Hepatocyte (in vitro differentiated cells): ENCODE measurements around the gene NID1.

Source experiments
- EZH2 ChIP-seq: fragments of 200-600 bp; sonication (generic); IDR thresholded peaks from 2 replicates; pipeline ENCODE4 v1.6.1; 2016; ENCODE audit warnings: antibody characterized with exemption, mild to moderate bottlenecking, borderline replicate concordance
- TF ChIP-seq, protein P1 (sequence below): fragments of 200-600 bp; sonication (generic); IDR thresholded peaks from 2 replicates; pipeline ENCODE4 v1.5.1; 2016; ENCODE audit warnings: antibody characterized with exemption, mild to moderate bottlenecking; ENCODE audit not compliant: poor library complexity

DNA sequence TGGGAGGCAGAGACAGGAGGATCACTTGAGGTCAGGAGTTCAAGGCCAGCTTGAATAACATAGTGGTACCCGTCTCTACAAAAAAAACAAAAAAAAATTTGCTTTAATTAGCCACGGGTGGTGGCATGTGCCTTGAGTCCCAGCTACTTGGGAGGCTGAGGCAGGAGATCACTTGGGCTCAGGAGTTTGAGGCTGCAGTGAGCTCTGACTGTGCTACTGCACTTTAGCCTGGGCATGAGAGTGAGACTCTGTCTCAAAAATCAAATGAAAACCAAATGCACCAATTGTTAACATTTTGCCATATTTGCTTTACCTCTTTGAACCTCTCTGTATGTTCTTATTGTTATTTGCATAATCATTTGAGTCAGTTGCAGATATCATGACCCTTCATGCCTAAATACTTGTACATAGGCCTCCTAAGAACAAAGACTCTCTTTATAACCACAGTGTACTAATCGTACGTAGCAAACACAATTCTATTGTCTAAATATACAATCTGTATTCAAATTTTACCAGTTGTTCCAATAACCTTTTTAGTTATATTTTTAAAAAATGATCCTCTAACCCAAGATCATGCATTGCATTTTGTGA lies 8.5 kb upstream of the NID1 start:
- TF ChIP-seq, protein P1, sequence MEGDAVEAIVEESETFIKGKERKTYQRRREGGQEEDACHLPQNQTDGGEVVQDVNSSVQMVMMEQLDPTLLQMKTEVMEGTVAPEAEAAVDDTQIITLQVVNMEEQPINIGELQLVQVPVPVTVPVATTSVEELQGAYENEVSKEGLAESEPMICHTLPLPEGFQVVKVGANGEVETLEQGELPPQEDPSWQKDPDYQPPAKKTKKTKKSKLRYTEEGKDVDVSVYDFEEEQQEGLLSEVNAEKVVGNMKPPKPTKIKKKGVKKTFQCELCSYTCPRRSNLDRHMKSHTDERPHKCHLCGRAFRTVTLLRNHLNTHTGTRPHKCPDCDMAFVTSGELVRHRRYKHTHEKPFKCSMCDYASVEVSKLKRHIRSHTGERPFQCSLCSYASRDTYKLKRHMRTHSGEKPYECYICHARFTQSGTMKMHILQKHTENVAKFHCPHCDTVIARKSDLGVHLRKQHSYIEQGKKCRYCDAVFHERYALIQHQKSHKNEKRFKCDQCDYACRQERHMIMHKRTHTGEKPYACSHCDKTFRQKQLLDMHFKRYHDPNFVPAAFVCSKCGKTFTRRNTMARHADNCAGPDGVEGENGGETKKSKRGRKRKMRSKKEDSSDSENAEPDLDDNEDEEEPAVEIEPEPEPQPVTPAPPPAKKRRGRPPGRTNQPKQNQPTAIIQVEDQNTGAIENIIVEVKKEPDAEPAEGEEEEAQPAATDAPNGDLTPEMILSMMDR: no peak
- TF ChIP-seq EZH2: no peak
